IPS-18c (cell line): ENCODE results near the gene CYP19A1.

Experiments used
- H3K4me3 ChIP-seq: 2 replicates; pipeline ENCODE4 v1.7.0; 2013; ENCODE audit warnings: low read depth, mild to moderate bottlenecking, low read length, moderate library complexity; ENCODE audit not compliant: insufficient read depth
- H3K9me3 ChIP-seq: one replicate; pipeline ENCODE4 v1.6.1; 2013; ENCODE audit warnings: mild to moderate bottlenecking, low read length, moderate library complexity; ENCODE audit not compliant: control insufficient read depth, insufficient read depth

The CYP19A1 gene

DNA sequence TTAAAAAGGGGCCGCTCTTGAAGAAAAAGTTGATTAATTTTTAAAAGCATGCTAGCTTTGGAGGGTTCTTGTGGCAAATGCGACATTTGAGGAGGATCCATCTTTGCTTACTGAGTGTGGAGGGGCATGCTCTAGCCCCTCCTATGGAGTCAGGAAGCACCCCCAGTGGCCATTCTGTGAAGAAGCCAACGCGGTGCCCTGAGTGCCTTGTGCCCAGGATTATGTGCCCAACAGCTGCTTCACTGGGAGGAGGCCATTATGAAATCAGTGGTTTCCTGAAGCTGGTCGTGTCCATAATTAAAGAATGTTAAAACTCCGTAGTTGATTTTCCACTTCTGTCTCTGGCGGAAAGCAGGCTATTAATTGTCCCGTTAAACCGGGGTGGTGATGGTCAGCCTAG lies 174.6 kb downstream of the CYP19A1 start:
- H3K9me3 ChIP-seq: no peaks in the 10 kb centered on the region
- H3K4me3 ChIP-seq: no peak overlapping the region

GRCh38 chr15:51162865-51163762 lies 175.3 kb downstream of the CYP19A1 start:
- Histone ChIP-seq H3K9me3 (no peaks in the 10 kb centered on the region), H3K4me3 (no peak overlapping the region)

DNA sequence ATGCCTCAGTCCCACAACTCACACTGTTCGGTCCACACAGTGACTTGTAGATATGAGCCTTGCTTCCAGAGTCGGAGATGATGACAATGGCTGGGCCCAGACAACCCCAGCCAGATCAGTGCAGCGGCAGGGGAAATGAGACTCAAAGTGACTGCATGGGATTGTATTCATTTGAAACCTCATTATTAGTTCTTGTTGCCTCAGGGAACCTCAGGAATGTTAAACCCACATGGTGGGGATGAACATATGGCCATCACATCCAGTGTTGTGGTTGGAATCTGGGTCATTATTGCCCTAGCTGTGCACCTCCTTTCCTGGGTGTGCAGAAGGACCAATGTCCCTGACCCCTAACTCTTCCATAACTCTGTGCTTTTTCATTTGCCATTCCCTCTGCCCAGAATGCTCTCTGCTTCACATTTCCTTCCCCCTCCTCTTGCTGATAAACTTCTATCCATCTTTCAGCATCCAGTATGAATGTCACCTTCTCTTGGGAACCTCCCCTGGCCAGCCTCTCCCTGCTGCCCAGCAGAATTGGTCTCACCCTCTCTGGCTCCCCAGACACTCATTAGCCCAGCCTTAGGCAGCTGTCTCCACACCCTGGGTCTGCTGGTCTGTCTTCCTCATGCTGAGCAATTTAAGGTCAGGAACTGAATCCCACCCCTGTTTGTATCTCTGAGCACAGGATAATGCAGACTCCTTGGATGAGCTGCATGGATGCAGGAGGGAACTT lies 176.7 kb downstream of the CYP19A1 start:
- Histone ChIP-seq H3K9me3 (no peaks in the 10 kb centered on the region), H3K4me3 (no peak overlapping the region)

DNA sequence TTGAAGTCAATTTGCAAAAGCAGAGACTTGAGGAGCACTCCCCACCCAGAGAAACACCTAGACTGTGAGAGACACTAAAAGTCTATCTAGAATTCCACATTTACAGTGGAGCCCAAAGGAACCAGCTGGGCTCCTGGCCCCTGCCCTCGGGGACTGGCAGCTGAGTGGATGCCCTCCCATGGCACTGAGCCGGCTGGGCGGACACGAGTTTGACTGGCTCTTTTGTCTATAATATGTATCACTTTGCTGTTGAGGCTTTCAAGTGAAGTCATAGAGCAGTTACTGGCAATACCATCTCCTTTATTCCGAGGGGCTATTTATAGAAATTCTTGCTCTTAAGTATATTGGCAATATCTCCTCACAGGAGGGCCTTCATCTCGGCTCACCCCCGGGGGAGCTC lies 177.9 kb downstream of the CYP19A1 start:
- Histone ChIP-seq H3K9me3 (no peaks in the 10 kb centered on the region), H3K4me3 (no peak overlapping the region)
